IMR-90 (cell line): ENCODE data around the gene SLC35F3. TPM values are rescaled to one million over a fixed set of nuclear protein-coding genes. Genes with fewer than 3 reads are reported as not detected.

ENCODE experiments used
- ATAC-seq: fragments of 200-7000 bp; cut with Tn5 transposase; 2 replicates; pipeline ENCODE4 v1.9.1; 2020; ENCODE audit warnings: low read depth, mild to moderate bottlenecking, moderate library complexity
- BruUV-seq: library from RNA; stranded (reverse); fragments of 400-500 nt; replicated peaks from 2 replicates; lab custom pipeline; 2021; lab: Mats Ljungman, UMichigan
- CTCF ChIA-PET: fragments of 300-600 bp; formaldehyde crosslinking; extraction: SDS; loops from one replicate; lab custom pipeline; 2021; ENCODE audit warnings: antibody characterized with exemption; lab: Yijun Ruan, JAX
- POLR2A ChIA-PET: fragments of 300-600 bp; sonication (Branson Sonifier 250); formaldehyde crosslinking; loops from one replicate; lab custom pipeline; 2022; ENCODE audit warnings: antibody characterized with exemption; ENCODE audit not compliant: unreplicated experiment; lab: Charles Lee
- DNase-seq: peaks from one replicate; pipeline ENCODE4 v3.0.0; 2013
- H2AFZ ChIP-seq: replicated peaks from 2 replicates; pipeline ENCODE3; 2013; ENCODE audit warnings: low read length, mild to moderate bottlenecking; ENCODE audit not compliant: poor library complexity
- H2AK5ac ChIP-seq: 2 replicates; pipeline ENCODE4 v1.6.1; 2013; ENCODE audit warnings: low read depth, low read length, inconsistent platforms
- H2AK9ac ChIP-seq: replicated peaks from 2 replicates; pipeline ENCODE3; 2013; ENCODE audit warnings: mild to moderate bottlenecking, low read depth, low read length, moderate library complexity; ENCODE audit not compliant: poor library complexity
- H2BK120ac ChIP-seq: 2 replicates; pipeline ENCODE4 v1.6.1; 2013; ENCODE audit warnings: low read depth, low read length, inconsistent platforms
- H2BK15ac ChIP-seq: 3 replicates; pipeline ENCODE4 v1.6.1; 2013; ENCODE audit warnings: low read depth, low read length, inconsistent platforms
- H2BK20ac ChIP-seq: 2 replicates; pipeline ENCODE4 v1.6.1; 2013; ENCODE audit warnings: low read depth, mild to moderate bottlenecking, inconsistent platforms, low read length, moderate library complexity
- H2BK5ac ChIP-seq: 2 replicates; pipeline ENCODE4 v1.6.1; 2013; ENCODE audit warnings: mild to moderate bottlenecking, low read depth, low read length, inconsistent platforms; ENCODE audit not compliant: poor library complexity, severe bottlenecking
- H3K14ac ChIP-seq: replicated peaks from 2 replicates; pipeline ENCODE4 v1.6.1; 2013; ENCODE audit warnings: low read depth, low read length, inconsistent platforms
- H3K18ac ChIP-seq: 2 replicates; pipeline ENCODE4 v1.6.1; 2013; ENCODE audit warnings: low read depth, low read length, control low read depth
- H3K23ac ChIP-seq: 2 replicates; pipeline ENCODE4 v1.6.1; 2013; ENCODE audit warnings: low read depth, low read length, inconsistent platforms
- H3K27ac ChIP-seq: 2 replicates; pipeline ENCODE4 v1.5.1; 2013; ENCODE audit warnings: mild to moderate bottlenecking, control low read depth, low read length; ENCODE audit not compliant: insufficient read depth
- H3K27me3 ChIP-seq: 2 replicates; pipeline ENCODE4 v1.6.1; 2013; ENCODE audit warnings: low read length; ENCODE audit not compliant: control insufficient read depth, insufficient read depth
- H3K36me3 ChIP-seq: 2 replicates; pipeline ENCODE4 v1.6.1; 2013; ENCODE audit warnings: low read length, mixed read lengths; ENCODE audit not compliant: control insufficient read depth, insufficient read depth
- H3K4ac ChIP-seq: 2 replicates; pipeline ENCODE4 v1.6.1; 2013; ENCODE audit warnings: low read depth, low read length, inconsistent platforms
- H3K4me1 ChIP-seq: 2 replicates; pipeline ENCODE4 v1.6.1; 2013; ENCODE audit warnings: low read length, mixed read lengths; ENCODE audit not compliant: control insufficient read depth, insufficient read depth
- H3K4me2 ChIP-seq: 2 replicates; pipeline ENCODE4 v1.6.1; 2013; ENCODE audit warnings: low read depth, mild to moderate bottlenecking, control low read depth, low read length, moderate library complexity
- H3K4me3 ChIP-seq: 2 replicates; pipeline ENCODE4 v1.5.1; 2013; ENCODE audit warnings: low read depth, mild to moderate bottlenecking, control low read depth, low read length, moderate library complexity; ENCODE audit not compliant: insufficient read depth
- H3K56ac ChIP-seq: 2 replicates; pipeline ENCODE4 v1.6.1; 2013; ENCODE audit warnings: low read length, inconsistent platforms; ENCODE audit not compliant: insufficient read depth; ENCODE audit errors: extremely low read depth
- H3K79me1 ChIP-seq, 2 experiments: 2 replicates each; pipeline ENCODE4 v1.6.1; 2013; ENCODE audit warnings: low read length in 2 of 2, inconsistent platforms in 1 of 2, low read depth in 1 of 2
- H3K9ac ChIP-seq: 2 replicates; pipeline ENCODE4 v1.6.1; 2013; ENCODE audit warnings: low read depth, low read length, control low read depth
- H3K9me1 ChIP-seq: 2 replicates; pipeline ENCODE4 v1.6.1; 2013; ENCODE audit warnings: low read length, inconsistent platforms; ENCODE audit not compliant: insufficient read depth
- H3K9me3 ChIP-seq: 2 replicates; pipeline ENCODE4 v1.6.1; 2013; ENCODE audit warnings: low read length; ENCODE audit not compliant: control insufficient read depth, insufficient read depth
- H4K20me1 ChIP-seq: 2 replicates; pipeline ENCODE4 v1.6.1; 2013; ENCODE audit warnings: low read length, inconsistent platforms; ENCODE audit not compliant: insufficient read depth
- H4K5ac ChIP-seq: 2 replicates; pipeline ENCODE4 v1.6.1; 2013; ENCODE audit warnings: mild to moderate bottlenecking, low read depth, low read length, control low read depth
- H4K8ac ChIP-seq, 2 experiments: 2 replicates each; pipeline ENCODE4 v1.6.1; 2013; ENCODE audit warnings: low read depth in 2 of 2, low read length in 2 of 2, control low read depth in 1 of 2, inconsistent platforms in 1 of 2
- H4K91ac ChIP-seq: 2 replicates; pipeline ENCODE4 v1.6.1; 2013; ENCODE audit warnings: low read depth, low read length, inconsistent platforms; ENCODE audit not compliant: insufficient read depth
- RAD21 ChIP-seq: IDR thresholded peaks from 2 replicates; pipeline ENCODE4 v1.6.1; 2012; ENCODE audit warnings: low read length, improper control_type of control experiment
- RFX5 ChIP-seq: IDR thresholded peaks from 2 replicates; pipeline ENCODE4 v1.8.0; 2012; ENCODE audit warnings: low read depth, mild to moderate bottlenecking, low read length, moderate library complexity
- WGBS, 2 experiments: methylation state at CpG; one replicate each; pipeline versions ENCODE4 v1.1.5 to v1.1.7; 2013; ENCODE audit warnings: missing lambda C conversion rate in 2 of 2; ENCODE audit not compliant: insufficient read length in 1 of 2; ENCODE audit errors: extremely low coverage in 2 of 2; 5-methylcytosine and 5-hydroxymethylcytosine counted together
- dilution Hi-C: fragments of 300-500 bp; cut with HindIII; formaldehyde crosslinking; loops from one replicate; pipeline ENCODE4 v1.14.3; 2018; ENCODE audit warnings: low sequenced_read_pairs; ENCODE audit not compliant: unreplicated experiment
- in situ Hi-C: fragments of 300-500 bp; cut with MboI; formaldehyde crosslinking; loops from 3 replicates; pipeline ENCODE4 v1.14.3; 2019; ENCODE audit warnings: low sequenced_read_pairs, inconsistent platforms, mixed read lengths
- intact Hi-C: fragments of 100-400 bp; cut with micrococcal nuclease; formaldehyde crosslinking; loops from 2 replicates; pipeline ENCODE4 v1.10.0; 2022
- polyA plus RNA-seq, 3 experiments: library from polyadenylated mRNA; depleted of rRNA; stranded (reverse); fragments of >200 nt; gene quantifications; 2 replicates each; pipeline ENCODE4 v1.2.3, GENCODE V29; 2012; ENCODE audit warnings: low replicate concordance in 1 of 3
- total RNA-seq: library from RNA; depleted of rRNA; stranded (reverse); fragments of >200 nt; gene quantifications from 2 replicates; pipeline ENCODE4 v1.2.3, GENCODE V29; 2012

Gene SLC35F3
- total and polyA plus RNA-seq, 2 of the 4 experiments (the other 2 are of a cell fraction): under 0.01 to 0.17 TPM

GRCh38 chr1:234094172-234094571 lies 189.7 kb downstream of the SLC35F3 start:
- ATAC-seq: no peak
- no CpG with 5 or more reads among the region's 1 CpG for WGBS, 2 experiments
- POLR2A ChIA-PET: no interaction called here

More at GRCh38 chr1:234094172-234094571, 189.7 kb downstream of the SLC35F3 start:
- TF ChIP-seq RAD21 (no peak), RFX5 (no peak)
- Histone ChIP-seq H3K9me1 (no peaks in the 10 kb centered on the region), H3K18ac (no peak overlapping the region), H4K8ac (no peak overlapping the region), H3K36me3 (no peaks in the 10 kb centered on the region), H3K9me3 (no peaks in the 10 kb centered on the region; the same call in 1 of the 2 replicates), H2AFZ (no peak overlapping the region), H2BK5ac (no peak overlapping the region), H3K27ac (no peak overlapping the region), H3K9ac (no peak overlapping the region), H3K4me1 (no peaks in the 10 kb centered on the region), H4K91ac (no peak overlapping the region), H4K5ac (no peak overlapping the region), H3K79me1 (no peaks in the 10 kb centered on the region), H2AK9ac (no peak overlapping the region), H3K4me2 (no peak overlapping the region), H3K4ac (no peak overlapping the region), H3K56ac (no peak overlapping the region), H2BK120ac (no peak overlapping the region), H2AK5ac (no peak overlapping the region), H2BK20ac (no peak overlapping the region), H3K23ac (no peak overlapping the region), H3K4me3 (no peak overlapping the region), H3K27me3 (peaks cover 4% of the 10 kb centered on the region; the same call in 1 of the 2 replicates), H2BK15ac (no peak overlapping the region), H4K20me1 (no peaks in the 10 kb centered on the region), H3K14ac (no peak overlapping the region)
- intact Hi-C loops: no loop called here
- in situ Hi-C loops: no loop called here
- dilution Hi-C loops: no loop called here
- CTCF ChIA-PET: no interaction called here
- DNase-seq: no peak
- BruUV-seq: no TSS peak
